Neural progenitor cell (in vitro differentiated cells): ENCODE measurements around the gene PEX14. TPM values are rescaled to one million over a fixed set of nuclear protein-coding genes. Genes with fewer than 3 reads are reported as not detected.

Experiments
- DNase-seq: peaks from one replicate; pipeline ENCODE4 v3.0.0-alpha.2; 2016; ENCODE audit warnings: low spot score
- H2AFZ ChIP-seq: fragments of 200-600 bp; sonication (generic); replicated peaks from 2 replicates; pipeline ENCODE4 v1.6.1; 2016; ENCODE audit warnings: antibody characterized with exemption
- H3F3A ChIP-seq: fragments of 200-600 bp; sonication (generic); 2 replicates; pipeline ENCODE4 v1.6.1; 2016; ENCODE audit warnings: antibody characterized with exemption, low read depth
- H3K27ac ChIP-seq: fragments of 200-600 bp; sonication (generic); 2 replicates; pipeline ENCODE4 v1.5.1; 2016; ENCODE audit warnings: mild to moderate bottlenecking
- H3K27me3 ChIP-seq: fragments of 200-600 bp; sonication (generic); 2 replicates; pipeline ENCODE4 v1.6.1; 2016; ENCODE audit warnings: mild to moderate bottlenecking, moderate library complexity
- H3K36me3 ChIP-seq: fragments of 200-600 bp; sonication (generic); 2 replicates; pipeline ENCODE4 v1.5.1; 2016
- H3K4me1 ChIP-seq: fragments of 200-600 bp; sonication (generic); 2 replicates; pipeline ENCODE4 v1.6.1; 2016; ENCODE audit warnings: mixed run types
- H3K4me2 ChIP-seq: fragments of 200-600 bp; sonication (generic); 2 replicates; pipeline ENCODE4 v1.6.1; 2016
- H3K4me3 ChIP-seq: fragments of 200-600 bp; sonication (generic); 2 replicates; pipeline ENCODE4 v1.5.1; 2016
- H3K79me2 ChIP-seq: fragments of 200-600 bp; sonication (generic); 2 replicates; pipeline ENCODE4 v1.6.1; 2016; ENCODE audit warnings: low read depth
- H3K9ac ChIP-seq: fragments of 200-600 bp; sonication (generic); 2 replicates; pipeline ENCODE4 v1.6.1; 2016
- H3K9me3 ChIP-seq: fragments of 200-600 bp; sonication (generic); 2 replicates; pipeline ENCODE4 v1.5.1; 2016; ENCODE audit warnings: low read depth
- H4K20me1 ChIP-seq: fragments of 200-600 bp; sonication (generic); 2 replicates; pipeline ENCODE4 v1.6.1; 2016; ENCODE audit warnings: low read depth
- H3K27ac Mint-ChIP-seq: 3 replicates; pipeline ENCODE4 v1.8.0; 2021; ENCODE audit warnings: mixed read lengths
- H3K27me3 Mint-ChIP-seq: 2 replicates; pipeline ENCODE4 v1.8.0; 2022; ENCODE audit warnings: low read depth, mild to moderate bottlenecking, inconsistent platforms, moderate library complexity, mixed read lengths; ENCODE audit not compliant: insufficient read depth
- H3K36me3 Mint-ChIP-seq: 3 replicates; pipeline ENCODE4 v1.8.0; 2021; ENCODE audit warnings: mixed read lengths
- H3K4me1 Mint-ChIP-seq: 3 replicates; pipeline ENCODE4 v1.8.0; 2021; ENCODE audit warnings: mixed read lengths
- H3K4me3 Mint-ChIP-seq: 3 replicates; pipeline ENCODE4 v1.8.0; 2021; ENCODE audit warnings: mild to moderate bottlenecking, moderate library complexity, mixed read lengths
- H3K9me3 Mint-ChIP-seq: 3 replicates; pipeline ENCODE4 v1.8.0; 2020; ENCODE audit warnings: mixed read lengths
- CTCF ChIP-seq: fragments of 200-600 bp; sonication (generic); IDR thresholded peaks from 2 replicates; pipeline ENCODE4 v1.5.1; 2017; ENCODE audit warnings: antibody characterized with exemption, mild to moderate bottlenecking
- EZH2 ChIP-seq: fragments of 200-600 bp; sonication (generic); IDR thresholded peaks from 2 replicates; pipeline ENCODE4 v1.6.1; 2017; ENCODE audit warnings: antibody characterized with exemption, mild to moderate bottlenecking, moderate library complexity
- EZH2phosphoT487 ChIP-seq: fragments of 200-600 bp; sonication (generic); IDR thresholded peaks from 2 replicates; pipeline ENCODE4 v1.6.1; 2017; ENCODE audit warnings: antibody characterized with exemption
- total RNA-seq: library from RNA; depleted of rRNA; stranded (reverse); fragments of >200 nt; gene quantifications from 2 replicates; pipeline ENCODE4 v1.2.3, GENCODE V29; 2015; ENCODE audit warnings: low replicate concordance

Gene PEX14
- total RNA-seq, 1 donor from 2014 or later, result 9.3 TPM

GRCh38 chr1:10495952-10496351, 21.2 kb downstream of the PEX14 start:
- H3K4me3 Mint-ChIP-seq, result no peak overlapping the region
- no peak overlapping the region for H3K4me3 ChIP-seq
- no peaks in the 10 kb centered on the region for H3K27me3 Mint-ChIP-seq
- no peak overlapping the region for H3K4me2 ChIP-seq
- peaks cover 42% of the 10 kb centered on the region for H3K4me1 ChIP-seq
- H3K9me3 Mint-ChIP-seq, result no peaks in the 10 kb centered on the region
- H3K27ac Mint-ChIP-seq, result no peak overlapping the region
- TF ChIP-seq CTCF, result no peak
- TF ChIP-seq EZH2, result no peak
- TF ChIP-seq EZH2phosphoT487, result no peak
- no peak overlapping the region for H3K9ac ChIP-seq
- H3K36me3 ChIP-seq, result no peaks in the 10 kb centered on the region
- H3K79me2 ChIP-seq, result peaks cover 90% of the 10 kb centered on the region
- H3K27ac ChIP-seq, result no peak overlapping the region
- peaks cover 45% of the 10 kb centered on the region for H3F3A ChIP-seq
- peaks cover 2% of the 10 kb centered on the region for H3K36me3 Mint-ChIP-seq
- no peak for DNase-seq
- peaks cover 44% of the 10 kb centered on the region for H4K20me1 ChIP-seq
- no peaks in the 10 kb centered on the region for H3K9me3 ChIP-seq
- no peaks in the 10 kb centered on the region for H3K27me3 ChIP-seq
- no peak overlapping the region for H2AFZ ChIP-seq
- peaks cover 31% of the 10 kb centered on the region for H3K4me1 Mint-ChIP-seq

- Mint-ChIP-seq H3K27me3 (no peaks in the 10 kb centered on the region), H3K36me3 (peaks cover 2% of the 10 kb centered on the region), H3K9me3 (no peaks in the 10 kb centered on the region), H3K4me3 (no peak overlapping the region), H3K4me1 (peaks cover 32% of the 10 kb centered on the region), H3K27ac (no peak overlapping the region)
- Histone ChIP-seq H3K27me3 (no peaks in the 10 kb centered on the region), H3K36me3 (no peaks in the 10 kb centered on the region), H4K20me1 (peaks cover 41% of the 10 kb centered on the region), H3K4me2 (no peak overlapping the region), H3K27ac (no peak overlapping the region), H3K4me3 (no peak overlapping the region), H3K4me1 (peaks cover 36% of the 10 kb centered on the region), H3K9ac (no peak overlapping the region), H2AFZ (no peak overlapping the region), H3F3A (peaks cover 37% of the 10 kb centered on the region), H3K79me2 (peaks cover 88% of the 10 kb centered on the region), H3K9me3 (no peaks in the 10 kb centered on the region)
- no peak for DNase-seq
- no peak for TF ChIP-seq EZH2
- no peak for TF ChIP-seq EZH2phosphoT487
- no peak for TF ChIP-seq CTCF
Observed at GRCh38 chr1:10497109-10497508, 22.4 kb downstream of the PEX14 start.

GRCh38 chr1:10498231-10498630, 23.5 kb downstream of the PEX14 start:
- no peaks in the 10 kb centered on the region for H3K36me3 ChIP-seq
- no peaks in the 10 kb centered on the region for H3K27me3 ChIP-seq
- Mint-ChIP-seq H3K9me3 (no peaks in the 10 kb centered on the region), H3K36me3 (peaks cover 2% of the 10 kb centered on the region), H3K4me1 (peaks cover 27% of the 10 kb centered on the region), H3K27me3 (no peaks in the 10 kb centered on the region), H3K27ac (no peak overlapping the region), H3K4me3 (no peak overlapping the region)
- H4K20me1 ChIP-seq, result peaks cover 34% of the 10 kb centered on the region
- no peaks in the 10 kb centered on the region for H3K9me3 ChIP-seq
- no peak overlapping the region for H2AFZ ChIP-seq
- peaks cover 26% of the 10 kb centered on the region for H3F3A ChIP-seq
- peak overlapping the region; percentile 13 for H3K27ac ChIP-seq
- peaks cover 87% of the 10 kb centered on the region for H3K79me2 ChIP-seq
- peaks cover 28% of the 10 kb centered on the region for H3K4me1 ChIP-seq
- no peak overlapping the region for H3K4me3 ChIP-seq
- H3K9ac ChIP-seq, result no peak overlapping the region
- TF ChIP-seq EZH2phosphoT487 (no peak), CTCF (no peak), EZH2 (no peak)
- no peak for DNase-seq
- H3K4me2 ChIP-seq, result no peak overlapping the region
